Middle frontal gyrus (tissue), 1 donor: ENCODE measurements around the gene PRKCD.

Source experiments
- DNase-seq: peaks from one replicate; pipeline ENCODE4 v3.0.0-alpha.2; 2015; ENCODE audit warnings: low spot score; ENCODE audit errors: extremely low spot score

Gene PRKCD

GRCh38 chr3:53154881-53155285 is 6.1 kb upstream of the PRKCD start:
- DNase-seq, result no peak

- DNase-seq, result no peak
Observed at GRCh38 chr3:53155760-53156159, 5.2 kb upstream of the PRKCD start.

- no peak for DNase-seq
Observed at GRCh38 chr3:53156368-53156834, 4.6 kb upstream of the PRKCD start.

GRCh38 chr3:53157974-53158580 is 2.9 kb upstream of the PRKCD start:
- DNase-seq, result no peak

- no peak for DNase-seq
Observed at GRCh38 chr3:53158765-53159155, 2.2 kb upstream of the PRKCD start.

- DNase-seq, result no peak
Observed at GRCh38 chr3:53159156-53160060, 1.6 kb upstream of the PRKCD start.

- no peak for DNase-seq
Observed at GRCh38 chr3:53160061-53160659, 849 bp upstream of the PRKCD start.

GRCh38 chr3:53161450-53161819 is 426 bp downstream of the PRKCD start:
- DNase-seq, result no peak

GRCh38 chr3:53161820-53162671 is 1.0 kb downstream of the PRKCD start:
- DNase-seq, result no peak

GRCh38 chr3:53162672-53163443 is 1.8 kb downstream of the PRKCD start:
- no peak for DNase-seq

- no peak for DNase-seq
Observed at GRCh38 chr3:53163444-53164387, 2.7 kb downstream of the PRKCD start.

GRCh38 chr3:53164911-53165310 is 3.9 kb downstream of the PRKCD start:
- DNase-seq, result no peak

GRCh38 chr3:53166206-53166605 is 5.2 kb downstream of the PRKCD start:
- DNase-seq, result no peak

- no peak for DNase-seq
Observed at GRCh38 chr3:53166781-53167291, 5.8 kb downstream of the PRKCD start.

- DNase-seq, result no peak
Observed at GRCh38 chr3:53167418-53168174, 6.6 kb downstream of the PRKCD start.

- no peak for DNase-seq
Observed at GRCh38 chr3:53168175-53168923, 7.3 kb downstream of the PRKCD start.

GRCh38 chr3:53169045-53169831 is 8.2 kb downstream of the PRKCD start:
- DNase-seq, result no peak
